GM12891 (cell line): Measurements from ENCODE around the gene ELL.

Source experiments
- POLR2A ChIP-seq: IDR thresholded peaks from 2 replicates; pipeline ENCODE4 v1.6.1; 2011; ENCODE audit warnings: low read depth, low read length, control low read depth
- TAF1 ChIP-seq: IDR thresholded peaks from 2 replicates; pipeline ENCODE4 v1.6.1; 2011; ENCODE audit warnings: low read depth, low read length, control low read depth

GRCh38 chr19:18424890-18425514 is 96.9 kb downstream of the ELL start:
- TF ChIP-seq POLR2A (no peak), TAF1 (no peak)
